Stromal cell of bone marrow (primary cell): Measurements from ENCODE around the gene PSMB2.

Experiments used
- DNase-seq: peaks from one replicate; pipeline ENCODE4 v3.0.0-alpha.2; 2012; ENCODE audit warnings: low read depth

PSMB2 gene

DNA sequence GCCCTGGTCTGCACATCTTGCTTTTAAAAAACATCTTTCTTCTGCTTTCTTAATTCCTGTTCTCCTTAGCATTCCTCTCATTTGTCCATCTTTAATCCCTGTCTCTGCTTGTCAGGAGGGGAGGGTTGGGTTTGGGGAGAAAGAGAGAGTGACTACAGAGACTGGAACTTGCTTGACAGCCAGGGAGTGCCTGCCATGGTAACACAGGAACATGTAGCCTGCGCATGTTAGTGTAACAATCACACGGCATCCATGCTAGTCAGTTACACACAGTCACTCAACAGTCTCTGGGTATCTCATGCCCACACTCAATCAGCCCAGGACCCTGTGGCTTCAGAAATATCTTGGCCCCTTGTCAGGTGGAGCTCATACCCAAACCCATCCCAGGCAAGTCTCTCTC, 69.0 kb downstream of the PSMB2 start:
- no peak for DNase-seq

DNA sequence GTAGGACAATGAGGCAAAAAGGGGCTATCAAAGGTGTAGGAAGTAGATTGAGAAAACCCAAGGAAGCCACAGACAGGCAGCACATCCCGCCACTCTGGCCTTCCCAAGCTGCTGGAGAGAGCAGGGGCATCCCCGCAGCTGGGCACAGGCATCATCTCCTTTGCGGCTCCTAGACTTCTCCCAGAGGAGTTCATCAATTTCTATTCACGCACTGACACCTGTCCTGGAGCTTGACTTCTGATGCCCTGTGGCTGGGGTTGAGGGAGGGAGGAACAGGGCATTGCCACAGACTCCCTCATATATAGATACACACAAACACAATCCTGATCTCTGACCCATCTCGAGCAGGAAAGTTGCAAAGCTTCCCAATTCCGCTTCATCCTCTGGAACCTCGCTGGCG, 70.1 kb downstream of the PSMB2 start:
- DNase-seq = no peak

DNA sequence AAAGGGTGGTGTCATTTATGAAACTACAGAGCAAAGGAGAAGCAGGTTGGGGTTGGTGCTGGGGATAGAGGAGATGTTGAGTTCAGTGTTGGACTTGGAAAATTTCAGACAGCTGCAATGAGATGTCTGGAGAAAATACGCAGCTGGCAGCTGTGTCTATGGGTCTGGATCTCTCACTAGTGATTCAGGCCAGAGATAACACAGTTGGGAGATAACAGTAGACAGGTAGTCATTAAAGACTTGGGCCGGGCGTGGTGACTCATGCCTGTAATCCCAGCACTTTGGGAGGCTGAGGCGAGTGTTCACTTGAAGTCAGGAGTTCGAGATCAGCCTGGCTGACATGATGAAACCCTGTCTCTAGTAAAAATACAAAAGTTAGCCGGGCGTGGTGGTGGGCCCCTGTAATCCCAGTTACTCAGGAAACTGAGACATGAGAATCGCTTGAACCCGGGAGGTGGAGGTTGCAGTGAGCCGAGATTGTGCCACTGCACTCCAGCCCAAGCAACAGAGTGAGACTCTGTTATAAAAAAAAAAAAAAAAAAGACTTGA, 70.7 kb downstream of the PSMB2 start:
- no peak for DNase-seq

DNA sequence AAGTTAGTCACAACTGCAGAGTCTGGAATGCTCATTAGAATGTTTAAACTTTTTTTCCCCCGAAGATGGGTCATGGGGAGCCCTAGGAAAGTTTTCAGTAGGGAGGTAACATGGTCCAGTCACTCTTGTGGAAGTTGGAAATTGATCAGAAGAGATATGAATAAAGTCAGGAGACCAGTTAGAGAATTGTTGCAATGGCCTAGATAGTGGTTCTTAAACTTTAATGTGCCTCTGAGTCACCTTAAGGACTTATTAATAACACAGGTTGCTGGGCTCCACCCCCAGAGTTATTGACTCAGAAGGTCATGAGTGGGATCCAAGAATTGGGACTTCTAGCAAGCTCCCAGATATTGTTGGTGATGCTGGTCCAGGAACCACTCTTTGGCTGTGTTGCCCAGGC, 71.4 kb downstream of the PSMB2 start:
- DNase-seq = peak; percentile 34

DNA sequence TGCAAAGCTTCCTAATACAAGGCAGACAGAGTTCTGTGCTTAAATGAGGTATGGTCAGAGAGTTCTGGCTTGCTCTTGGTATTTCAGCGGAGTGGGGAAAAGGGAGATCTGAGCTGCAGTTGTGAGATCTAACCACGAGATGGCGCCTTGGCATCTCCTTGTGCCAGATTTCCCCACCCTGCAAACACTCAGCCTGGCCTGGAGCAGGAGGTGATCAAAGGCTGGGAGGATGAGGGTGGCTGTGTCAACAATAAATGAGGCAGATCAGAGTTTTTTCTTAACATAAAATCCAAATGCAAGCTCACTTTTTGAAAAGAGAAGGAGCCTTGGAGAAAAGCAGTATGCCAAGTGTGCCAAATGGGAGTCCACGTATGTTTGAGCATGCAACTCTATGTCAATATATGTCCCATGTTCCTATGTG, 72.3 kb downstream of the PSMB2 start:
- peak; percentile 34 for DNase-seq

DNA sequence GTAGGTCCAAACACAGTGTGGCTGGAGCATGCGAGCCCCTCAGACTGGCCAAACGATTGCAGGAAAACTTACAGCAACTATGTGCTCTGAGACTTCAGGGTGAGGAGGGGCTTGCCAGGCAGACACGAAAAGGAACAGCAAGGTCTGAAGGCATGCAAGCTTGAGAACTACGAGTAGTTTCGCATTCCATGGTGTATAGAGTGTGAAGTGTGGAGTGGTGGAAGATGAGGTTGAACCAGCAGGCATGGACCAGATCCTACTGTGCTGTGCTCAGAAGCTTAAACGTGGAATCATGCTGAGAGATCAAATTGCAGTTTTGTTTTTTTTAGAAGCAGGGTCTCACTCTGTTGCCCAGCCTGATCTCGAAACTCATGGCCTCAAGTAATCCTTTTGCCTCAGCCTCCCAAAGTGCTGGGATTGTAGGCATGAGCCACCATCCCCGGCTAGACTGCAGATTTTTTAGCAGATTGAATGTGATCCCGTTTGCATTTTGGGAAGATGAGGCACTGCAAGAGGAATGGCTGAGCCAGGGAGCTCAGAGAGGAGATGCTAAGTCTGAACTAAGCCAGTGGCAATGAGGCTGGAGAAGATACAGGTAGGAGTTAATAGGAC, 73.3 kb downstream of the PSMB2 start:
- no peak for DNase-seq

DNA sequence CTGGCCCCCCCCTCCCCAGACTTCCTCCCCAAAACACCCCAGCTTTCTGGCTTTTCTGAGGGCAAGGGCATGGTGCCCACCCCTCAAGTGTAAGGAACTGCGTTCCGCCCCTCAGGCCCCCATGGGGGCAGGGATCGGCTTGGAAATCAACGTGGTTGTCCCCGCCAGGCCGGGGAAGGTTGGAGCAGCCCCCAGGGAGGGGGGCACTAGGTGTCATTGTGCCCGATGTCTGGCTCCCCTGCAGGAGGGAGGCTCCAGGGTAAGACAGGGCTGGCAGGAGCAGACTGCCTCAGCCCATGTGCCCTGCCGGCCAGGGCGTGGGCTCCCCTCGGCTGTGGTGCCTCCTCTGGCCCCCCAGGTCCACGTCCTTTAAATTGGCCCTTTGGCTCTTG, 75.6 kb downstream of the PSMB2 start:
- no peak for DNase-seq

DNA sequence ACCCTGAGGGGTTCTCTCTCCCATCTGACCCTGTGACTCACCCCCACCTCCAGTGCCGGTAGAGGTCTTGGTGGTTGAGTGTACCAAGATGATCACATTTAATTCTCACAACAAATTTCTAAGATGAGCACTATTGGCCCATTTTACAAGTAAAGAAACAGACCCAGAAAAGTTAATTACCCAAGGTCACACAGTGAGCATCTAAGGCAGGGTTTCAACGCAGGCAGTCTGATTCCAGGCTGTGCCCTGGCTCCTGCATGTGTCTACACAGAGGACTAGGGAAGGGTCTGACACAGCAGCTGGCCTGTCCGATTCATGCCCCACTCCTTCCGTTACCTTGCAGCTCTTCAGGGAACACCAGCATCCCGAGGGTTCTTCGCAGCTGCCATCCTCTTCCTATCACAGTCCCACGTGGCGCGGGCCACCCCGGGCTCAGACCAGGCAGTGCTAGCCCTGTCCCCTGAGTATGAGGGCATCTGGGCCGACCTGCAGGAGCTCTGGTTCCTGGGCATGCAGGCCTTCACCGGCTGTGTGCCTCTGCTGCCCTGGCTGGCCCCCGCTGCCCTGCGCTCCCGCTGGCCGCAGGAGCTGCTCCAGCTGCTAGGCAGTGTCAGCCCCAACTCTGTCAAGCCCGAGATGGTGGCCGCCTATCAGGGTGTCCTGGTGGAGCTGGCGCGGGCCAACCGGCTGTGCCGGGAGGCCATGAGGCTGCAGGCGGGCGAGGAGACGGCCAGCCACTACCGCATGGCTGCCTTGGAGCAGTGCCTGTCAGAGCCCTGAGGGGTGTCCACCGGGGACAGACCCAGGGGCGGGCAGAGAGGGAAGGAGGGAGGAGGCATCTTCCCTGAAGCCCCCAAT, 76.2 kb downstream of the PSMB2 start:
- DNase-seq = no peak

DNA sequence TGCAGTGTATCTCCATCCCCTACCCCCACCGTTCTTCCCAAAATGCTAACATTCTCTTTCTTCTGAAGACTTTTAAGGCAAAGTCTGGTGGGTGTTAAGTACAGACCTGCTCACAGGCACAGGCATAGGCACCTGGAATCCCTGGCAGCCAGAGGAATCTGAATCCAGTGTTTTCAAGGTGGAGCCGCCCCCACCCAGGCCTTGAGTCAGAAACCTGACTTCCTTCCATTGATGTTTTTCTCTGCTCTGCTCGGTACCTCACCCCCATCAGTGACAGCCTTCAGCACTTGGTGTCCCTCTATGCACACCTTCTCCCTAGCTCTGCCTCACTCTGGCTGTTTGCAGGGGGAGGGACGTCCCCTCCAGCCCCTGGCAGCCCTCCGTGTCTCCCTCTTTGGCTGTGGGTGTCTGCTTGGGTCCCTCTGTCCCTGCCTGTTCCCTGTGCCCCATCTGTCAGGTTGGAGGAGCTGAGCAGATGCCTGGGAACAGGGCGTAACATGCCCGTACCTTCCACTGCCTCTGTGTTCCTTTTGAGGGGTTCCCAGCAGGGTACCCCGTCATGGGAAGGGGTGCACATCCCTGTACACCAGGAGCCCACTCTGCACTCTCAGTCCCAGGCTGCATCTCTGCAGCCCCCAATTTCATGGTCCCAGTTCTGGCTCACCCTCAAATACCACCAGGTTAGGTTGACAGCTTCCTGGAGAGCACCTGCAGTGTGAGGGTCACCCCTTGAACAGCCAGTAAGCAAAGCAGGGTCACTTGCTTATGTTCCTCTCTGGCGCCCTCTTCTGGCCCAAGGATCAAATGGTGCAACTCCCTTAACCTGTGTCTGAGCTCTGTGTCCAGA, 77.1 kb downstream of the PSMB2 start:
- peak; percentile 54 for DNase-seq

DNA sequence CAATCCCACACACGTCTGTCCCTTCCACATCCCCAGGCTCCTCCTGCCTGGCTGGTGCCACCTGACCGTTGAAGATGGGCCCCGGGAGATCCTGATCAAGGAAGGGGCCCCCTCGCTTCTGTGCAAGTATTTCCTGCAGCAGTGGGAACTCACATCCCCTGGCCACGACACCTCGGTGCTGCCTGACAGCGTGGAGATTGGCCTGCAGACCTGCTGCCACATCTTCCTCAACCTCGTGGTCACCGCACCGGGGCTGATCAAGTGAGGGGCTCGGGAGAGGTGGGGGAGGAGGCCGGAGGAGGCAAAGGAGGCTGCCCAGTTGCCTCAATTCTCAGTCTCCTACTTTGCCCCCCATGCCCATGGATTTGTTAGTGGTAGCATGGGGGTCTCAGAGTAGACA, 78.2 kb downstream of the PSMB2 start:
- DNase-seq = no peak

DNA sequence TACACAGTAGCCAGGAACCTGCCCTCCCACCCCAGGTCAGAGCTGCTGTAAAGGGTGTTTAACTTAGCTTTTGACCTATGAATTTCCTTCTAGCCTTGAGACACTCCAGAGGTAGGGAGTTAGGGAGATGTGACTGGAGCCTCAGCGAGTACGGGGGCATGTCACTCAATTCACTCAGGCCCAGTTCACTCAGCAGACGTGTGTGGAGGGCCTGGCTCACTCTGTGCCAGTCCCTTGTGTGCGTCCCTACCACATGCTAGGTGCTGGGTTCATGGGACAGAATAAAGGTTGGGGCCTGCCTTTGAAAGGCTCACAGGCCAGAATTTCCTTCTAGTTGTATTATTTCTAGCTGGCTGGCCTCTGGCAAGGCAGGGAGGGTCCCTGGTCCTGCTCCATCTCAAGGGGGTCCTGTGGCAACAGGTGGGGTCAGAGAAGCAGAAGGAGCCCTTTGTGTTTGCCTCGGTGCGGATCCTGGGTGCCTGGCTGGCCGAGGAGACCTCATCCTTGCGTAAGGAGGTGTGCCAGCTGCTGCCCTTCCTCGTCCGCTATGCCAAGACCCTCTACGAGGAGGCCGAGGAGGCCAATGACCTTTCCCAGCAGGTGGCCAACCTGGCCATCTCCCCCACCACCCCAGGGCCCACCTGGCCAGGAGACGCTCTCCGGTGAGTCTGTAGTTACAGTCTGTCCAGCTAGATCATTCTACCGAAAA, 79.2 kb downstream of the PSMB2 start:
- no peak for DNase-seq

DNA sequence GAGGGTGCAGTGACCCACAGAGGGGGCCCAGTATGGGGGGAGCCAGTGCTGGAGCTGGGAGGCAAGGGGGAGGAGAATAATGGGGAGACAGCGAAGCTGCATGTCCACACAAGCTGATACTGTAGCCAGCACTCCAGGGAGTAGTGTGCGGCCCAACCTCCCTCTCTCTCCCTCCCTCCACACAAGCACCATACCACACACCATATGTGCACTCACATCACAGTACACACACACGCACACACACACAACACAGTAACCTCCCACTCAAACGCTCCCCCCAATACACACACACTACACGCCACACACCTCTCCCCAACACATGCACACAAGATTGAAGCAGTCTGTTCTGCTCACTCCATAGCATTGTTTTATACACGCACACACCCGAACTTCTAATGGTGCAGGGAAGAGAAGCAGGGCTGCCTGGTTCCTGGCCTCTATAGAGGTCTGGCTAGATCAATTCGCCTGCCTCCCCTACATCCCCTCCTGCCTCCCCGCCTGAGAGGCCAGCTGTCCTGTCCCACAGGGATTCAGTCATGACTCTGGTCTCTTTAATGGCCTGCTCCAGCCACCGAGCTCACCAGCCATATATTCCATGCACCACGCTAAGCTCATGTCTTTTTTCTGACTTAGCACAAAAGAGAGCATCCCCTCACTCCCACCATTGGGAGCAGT, 79.9 kb downstream of the PSMB2 start:
- no peak for DNase-seq

DNA sequence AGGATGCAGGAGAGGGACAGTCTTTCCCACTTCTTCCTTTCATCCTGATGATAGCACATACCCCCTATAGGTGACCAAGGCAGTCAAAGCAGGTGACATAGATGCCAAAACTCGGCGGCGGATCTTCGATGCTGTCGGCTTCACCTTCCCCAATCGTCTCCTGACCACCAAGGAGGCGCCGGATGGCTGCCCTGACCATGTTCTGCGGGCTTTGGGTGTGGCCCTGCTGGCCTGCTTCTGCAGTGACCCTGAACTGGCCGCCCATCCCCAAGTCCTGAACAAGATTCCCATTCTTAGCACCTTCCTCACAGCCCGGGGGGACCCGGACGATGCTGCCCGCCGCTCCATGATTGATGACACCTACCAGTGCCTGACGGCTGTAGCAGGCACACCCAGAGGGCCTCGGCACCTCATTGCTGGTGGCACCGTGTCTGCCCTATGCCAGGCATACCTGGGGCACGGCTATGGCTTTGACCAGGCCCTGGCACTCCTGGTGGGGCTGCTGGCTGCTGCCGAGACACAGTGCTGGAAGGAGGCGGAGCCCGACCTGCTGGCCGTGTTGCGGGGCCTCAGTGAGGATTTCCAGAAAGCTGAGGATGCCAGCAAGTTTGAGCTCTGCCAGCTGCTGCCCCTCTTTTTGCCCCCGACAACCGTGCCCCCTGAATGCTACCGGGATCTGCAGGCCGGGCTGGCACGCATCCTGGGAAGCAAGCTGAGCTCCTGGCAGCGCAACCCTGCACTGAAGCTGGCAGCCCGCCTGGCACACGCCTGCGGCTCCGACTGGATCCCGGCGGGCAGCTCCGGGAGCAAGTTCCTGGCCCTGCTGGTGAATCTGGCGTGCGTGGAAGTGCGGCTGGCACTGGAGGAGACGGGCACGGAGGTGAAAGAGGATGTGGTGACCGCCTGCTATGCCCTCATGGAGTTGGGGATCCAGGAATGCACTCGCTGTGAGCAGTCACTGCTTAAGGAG, 80.8 kb downstream of the PSMB2 start:
- no peak for DNase-seq

DNA sequence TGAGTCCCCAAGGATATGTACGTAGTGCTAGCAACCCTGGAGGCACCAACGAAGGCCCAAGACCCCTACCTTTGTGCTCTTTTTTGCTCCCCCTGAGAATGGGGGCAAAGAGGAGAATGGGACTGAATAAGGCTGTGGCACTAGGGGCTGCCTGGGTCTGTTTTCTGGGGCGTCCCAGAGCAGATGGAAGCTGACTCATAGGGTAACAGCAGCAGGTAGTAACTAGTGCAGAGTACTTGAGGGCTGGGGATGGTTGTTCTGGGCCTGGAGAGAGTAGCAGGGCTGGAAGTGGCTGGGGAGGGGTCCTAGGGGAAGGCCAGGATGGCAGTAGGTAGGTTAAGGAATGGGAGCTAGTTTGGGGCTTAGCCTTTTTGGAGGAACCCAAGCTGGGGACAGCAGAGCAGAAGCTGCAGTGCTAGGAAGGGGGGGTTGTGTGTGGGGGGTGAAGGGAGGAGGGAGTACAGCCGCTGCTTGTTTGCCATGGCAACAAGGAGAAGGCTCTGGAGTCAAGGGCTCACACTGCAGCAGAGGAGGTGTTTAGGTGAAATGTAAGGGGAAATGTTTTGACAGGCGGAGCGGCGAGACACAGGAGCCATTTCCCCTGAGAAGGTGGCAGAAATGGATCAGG, 81.9 kb downstream of the PSMB2 start:
- no peak for DNase-seq

DNA sequence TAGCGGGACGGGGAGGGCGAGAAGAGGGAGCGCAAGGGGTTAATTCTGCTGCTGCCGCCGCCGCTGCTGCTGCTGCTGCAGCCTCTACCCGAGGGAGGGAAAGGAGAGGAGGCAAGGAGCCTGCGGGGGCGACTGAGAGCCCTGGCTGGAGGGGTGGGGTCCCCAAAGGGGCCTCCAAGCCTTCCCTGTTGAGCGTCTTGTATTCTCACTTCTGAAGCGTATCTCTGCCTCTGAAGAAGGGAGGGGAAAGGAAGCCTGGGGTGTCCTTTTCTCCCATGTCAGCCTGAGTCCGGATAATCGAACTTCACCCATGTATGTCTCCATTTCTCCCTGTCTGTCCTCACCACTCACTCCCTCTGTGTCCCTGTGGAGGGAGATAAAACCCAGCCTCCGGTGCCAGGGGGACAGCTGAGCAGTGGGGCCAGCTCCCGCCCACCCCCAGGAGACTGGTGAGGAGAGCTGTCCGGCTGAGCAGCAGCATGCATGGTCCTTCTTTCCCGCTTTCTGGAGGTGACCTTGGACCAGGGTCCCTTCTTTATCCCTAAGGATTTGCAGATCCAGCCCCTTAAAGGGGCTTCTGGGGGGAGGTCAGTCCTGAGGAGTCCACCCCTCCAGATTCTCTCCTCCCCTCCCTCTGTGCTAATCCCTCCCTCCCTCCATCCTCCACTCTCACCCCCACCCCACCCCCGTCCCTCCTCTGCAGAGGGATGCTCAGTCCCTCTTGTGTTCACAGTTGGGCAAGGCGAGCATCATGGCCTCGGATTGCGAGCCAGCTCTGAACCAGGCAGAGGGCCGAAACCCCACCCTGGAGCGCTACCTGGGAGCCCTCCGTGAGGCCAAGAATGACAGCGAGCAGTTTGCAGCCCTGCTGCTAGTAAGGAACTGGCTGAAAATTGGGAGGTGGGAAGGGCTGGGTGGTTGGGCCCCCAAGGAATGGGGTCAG, 82.7 kb downstream of the PSMB2 start:
- no peak for DNase-seq

DNA sequence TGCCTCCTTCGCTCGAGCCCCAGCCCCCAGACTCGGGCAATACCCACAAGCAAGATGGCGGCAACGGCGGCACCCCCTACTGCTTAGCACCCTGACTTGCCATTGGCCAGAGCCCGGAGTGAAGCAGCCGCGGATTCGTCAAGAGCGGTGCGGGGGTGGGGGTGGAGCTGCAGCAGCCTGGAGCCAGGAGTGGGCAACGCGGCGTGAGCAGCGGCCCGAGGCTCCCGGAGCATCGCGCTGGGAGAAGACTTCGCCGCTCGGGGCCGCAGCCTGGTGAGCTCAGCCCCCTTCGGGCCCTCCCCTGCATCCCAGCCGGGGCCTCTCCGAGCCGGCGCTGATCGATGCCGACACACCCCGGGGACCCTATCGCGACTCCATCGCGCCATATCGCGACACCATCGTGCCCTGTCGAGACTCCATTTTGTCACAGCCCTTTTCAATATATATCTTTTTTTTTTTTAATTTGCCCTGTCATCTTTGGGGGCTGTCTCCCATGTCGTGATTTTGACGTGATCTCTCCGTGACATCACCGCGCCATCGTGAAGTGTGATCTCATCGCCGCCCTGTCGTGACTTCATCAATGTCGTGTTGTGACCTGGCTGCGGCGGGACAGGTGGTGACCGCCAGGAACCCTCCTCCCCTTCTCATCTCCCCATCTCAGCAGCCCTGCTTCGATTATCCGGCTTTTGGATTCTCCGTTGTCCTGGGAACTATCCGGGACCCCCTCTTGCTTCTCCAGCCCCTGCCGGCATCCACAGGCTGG, 83.5 kb downstream of the PSMB2 start, which contains the start of gene NCDN:
Gene NCDN, plus strand, starts transcription at position 189 of the 763 bp plus-strand sequence. Its CDS starts 392 bp downstream, at position 581.
- DNase-seq = peak; percentile 94

DNA sequence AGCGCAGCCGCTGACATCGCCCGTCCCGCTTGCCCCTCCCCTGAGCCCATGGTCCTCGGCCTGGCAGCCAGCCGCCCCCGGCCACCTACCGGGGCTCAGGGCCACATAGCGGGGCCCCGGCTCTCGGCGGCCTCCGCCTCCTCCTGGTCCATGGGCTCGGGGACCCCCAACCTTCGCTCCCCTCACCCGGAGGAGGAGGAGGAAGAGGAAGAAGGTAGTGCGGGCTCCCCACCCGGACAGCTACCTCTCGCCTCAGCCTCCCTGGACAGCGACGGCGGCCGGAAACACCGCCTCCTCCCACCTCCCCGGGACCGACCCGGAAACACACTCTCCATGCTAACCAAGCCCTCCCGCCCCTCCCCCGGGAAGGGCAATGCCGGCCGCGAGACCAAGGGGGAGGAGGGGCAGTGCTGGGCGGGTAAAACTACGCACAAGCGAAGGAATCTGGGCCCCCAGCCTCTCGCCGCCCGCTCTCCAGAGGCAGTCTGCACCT, 84.2 kb downstream of the PSMB2 start, which contains the start of gene KIAA0319L:
Gene KIAA0319L, minus strand, starts transcription at position 286 of the 493 bp plus-strand sequence. CDS start 2,912 bp downstream, outside the sequence.
- DNase-seq = no peak
